Stomach (tissue), 9 donors: ENCODE results near the gene MOB3B. TPM values are rescaled to one million over a fixed set of nuclear protein-coding genes. Genes with fewer than 3 reads are reported as not detected.

Source experiments
- DNase-seq, 2 donors: peaks; one replicate each; pipeline versions ENCODE4 v3.0.0 to v3.0.0-alpha.2; 2013 to 2019
- H3K27ac ChIP-seq, 5 donors: fragments of 200-600 bp in 4 of 5; sonication (generic) in 4 of 5; one replicate each; pipeline ENCODE4 v1.5.1; 2013 to 2019; ENCODE audit warnings: mild to moderate bottlenecking in 1 of 5, moderate library complexity in 1 of 5
- H3K27me3 ChIP-seq, 3 donors: fragments of 200-600 bp; sonication (generic); one replicate each; pipeline ENCODE4 v1.5.1; 2017 to 2019; ENCODE audit warnings: mixed run types in 1 of 3
- H3K36me3 ChIP-seq, 4 donors: fragments of 200-600 bp; sonication (generic); 1 replicate in 3 of 4; 2 replicates in 1 of 4; pipeline ENCODE4 v1.5.1; 2016 to 2019
- H3K4me1 ChIP-seq, 4 donors: fragments of 200-600 bp; sonication (generic); one replicate each; pipeline ENCODE4 v1.5.1; 2016 to 2019
- H3K4me3 ChIP-seq, 4 donors: fragments of 200-600 bp; sonication (generic) in 3 of 4; one replicate each; pipeline ENCODE4 v1.5.1; 2016 to 2019; ENCODE audit warnings: mild to moderate bottlenecking in 1 of 4
- H3K9me3 ChIP-seq, 4 donors: fragments of 200-600 bp; sonication (generic); one replicate each; pipeline ENCODE4 v1.5.1; 2016 to 2019
- CTCF ChIP-seq, 7 experiments: fragments of 450-650 bp in 4 of 7; fragments of 200-600 bp in 3 of 7; sonication (generic) in 3 of 7; IDR thresholded peaks; one replicate each; pipeline ENCODE4 v1.5.1; 2016 to 2019; ENCODE audit warnings: antibody characterized with exemption in 7 of 7, control low read depth in 2 of 7, mild to moderate bottlenecking in 1 of 7
- EP300 ChIP-seq: sonication (generic); formaldehyde crosslinking; IDR thresholded peaks from one replicate; pipeline ENCODE4 v1.6.1; 2017; ENCODE audit warnings: antibody characterized with exemption
- POLR2A ChIP-seq, 4 donors: fragments of 450-650 bp; IDR thresholded peaks; one replicate each; pipeline ENCODE4 v1.6.1; 2016; ENCODE audit warnings: antibody characterized with exemption in 4 of 4, control low read depth in 2 of 4, mild to moderate bottlenecking in 1 of 4, moderate library complexity in 1 of 4
- POLR2AphosphoS5 ChIP-seq, 3 donors: sonication (generic); formaldehyde crosslinking; IDR thresholded peaks; one replicate each; pipeline ENCODE4 v1.6.1; 2016; ENCODE audit warnings: antibody characterized with exemption in 3 of 3
- WGBS, 5 donors: extraction: QIAGEN DNeasy Blood & Tissue Kit in 3 of 5; methylation state at CpG; one replicate each; pipeline versions ENCODE4 v1.1.5 to v1.1.7; 2013 to 2018; 5-methylcytosine and 5-hydroxymethylcytosine counted together
- intact Hi-C: fragments of 100-400 bp; cut with DNase I; formaldehyde crosslinking; loops from one replicate; pipeline ENCODE4 v1.15.1; 2023; ENCODE audit warnings: low total_unique reads
- polyA plus RNA-seq, 3 donors: library from polyadenylated mRNA; stranded (reverse); fragments of 200-250 nt; gene quantifications; one replicate each; pipeline ENCODE4 v1.2.3, GENCODE V29; 2013
- total RNA-seq, 5 donors: library from RNA; depleted of rRNA; stranded (reverse); fragments of >200 nt; gene quantifications; one replicate each; pipeline versions ENCODE4 v1.1.0 to v1.2.3, GENCODE V29; 2014 to 2016
- donor health status: healthy with polysubstance abuse.
- donor health status: Bipolar disorder and iron deficiency.
- donor health status: healthy.

The MOB3B gene
- total and polyA plus RNA-seq, 8 donors = 4.0 to 32.7 (median 9.7) TPM

DNA sequence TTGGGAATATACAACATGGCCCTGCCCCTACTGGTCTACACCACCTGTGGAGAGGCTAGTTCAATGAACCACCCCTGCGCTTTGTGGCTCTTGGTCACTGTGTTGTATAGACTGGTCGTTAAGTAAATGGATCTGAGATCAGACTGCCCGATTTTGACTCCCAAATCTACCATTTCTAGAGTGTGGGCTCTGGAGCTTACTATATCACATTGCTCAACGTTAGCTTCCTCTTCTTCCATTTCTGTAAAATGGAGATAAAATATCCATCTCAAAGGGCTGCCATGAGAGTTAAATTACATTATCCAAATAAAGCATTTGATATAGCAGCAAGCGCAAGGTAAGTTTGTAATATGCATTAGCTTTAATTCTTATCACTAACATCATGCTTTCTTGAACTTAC is 58.2 kb downstream of the MOB3B start:
- intact Hi-C loops = no loop called here
- Histone ChIP-seq H3K4me3 (no peak overlapping the region), H3K27ac (peak overlapping the region in 1 of 5 donors; percentile 72), H3K36me3 (no peaks in the 10 kb centered on the region), H3K27me3 (no peaks in the 10 kb centered on the region), H3K9me3 (no peaks in the 10 kb centered on the region), H3K4me1 (peaks cover 36 to 67% (median 49%) of the 10 kb centered on the region in 4 donors)
- TF ChIP-seq EP300 = no peak
- no peak for TF ChIP-seq POLR2AphosphoS5 (IDR thresholded peaks at IDR 0.05)
- no peak for TF ChIP-seq POLR2A (IDR thresholded peaks at IDR 0.05)
- no peak for TF ChIP-seq CTCF (IDR thresholded peaks at IDR 0.05)
- DNase-seq = no peak
- 88 to 92% (median 91%) methylated on average over 5 of the region's 5 CpGs for WGBS, 5 donors

DNA sequence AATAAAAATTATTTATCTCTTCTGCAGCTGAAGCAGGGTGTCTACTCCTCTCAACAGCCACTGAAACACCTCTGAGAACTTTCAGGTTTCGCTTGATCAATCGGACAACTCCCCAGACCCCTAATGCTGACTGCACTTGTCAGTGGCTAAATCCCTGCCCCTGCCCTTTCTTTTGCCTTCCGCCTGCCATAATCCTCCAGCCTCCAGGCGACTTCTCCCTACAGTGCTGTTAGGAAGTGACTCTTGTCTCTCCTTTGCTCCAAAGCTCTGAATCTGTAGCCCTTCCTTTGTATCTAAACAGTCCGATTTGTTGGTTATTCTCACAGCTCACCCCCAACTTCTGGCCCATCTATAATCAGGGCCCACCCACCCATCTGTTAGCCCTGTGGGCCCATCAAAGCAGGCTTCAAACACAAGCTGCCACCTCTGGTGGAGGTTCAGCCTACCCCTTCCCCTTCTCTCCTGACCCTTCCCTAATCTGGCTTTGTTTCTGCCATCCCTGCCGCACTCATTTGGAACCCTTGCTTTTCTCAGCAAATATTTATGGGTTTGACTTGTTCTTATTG is 59.2 kb downstream of the MOB3B start:
- H3K27me3 ChIP-seq = no peaks in the 10 kb centered on the region
- DNase-seq = no peak
- WGBS, 5 donors = 96 to 97% (median 96%) methylated on average over 6 of the region's 6 CpGs
- intact Hi-C loops = no loop called here
- no peaks in the 10 kb centered on the region for H3K9me3 ChIP-seq
- no peak overlapping the region for H3K4me3 ChIP-seq
- peak overlapping the region in 1 of 5 donors; percentile 10 for H3K27ac ChIP-seq
- TF ChIP-seq POLR2A (IDR thresholded peaks at IDR 0.05) = no peak
- TF ChIP-seq EP300 = no peak
- TF ChIP-seq CTCF (IDR thresholded peaks at IDR 0.05) = no peak
- TF ChIP-seq POLR2AphosphoS5 (IDR thresholded peaks at IDR 0.05) = no peak
- no peaks in the 10 kb centered on the region for H3K36me3 ChIP-seq
- peaks cover 36 to 74% (median 49%) of the 10 kb centered on the region in 4 donors for H3K4me1 ChIP-seq

- Histone ChIP-seq H3K27ac (no peak overlapping the region), H3K9me3 (no peaks in the 10 kb centered on the region), H3K4me1 (peaks cover 36 to 76% (median 49%) of the 10 kb centered on the region in 4 donors), H3K36me3 (no peaks in the 10 kb centered on the region), H3K27me3 (no peaks in the 10 kb centered on the region), H3K4me3 (no peak overlapping the region)
- TF ChIP-seq EP300 (no peak), POLR2A (IDR thresholded peaks at IDR 0.05) (no peak), CTCF (IDR thresholded peaks at IDR 0.05) (no peak), POLR2AphosphoS5 (IDR thresholded peaks at IDR 0.05) (no peak)
- 94 to 99% (median 97%) methylated on average over 3 of the region's 3 CpGs for whole genome bisulfite sequencing, 5 donors
- intact Hi-C loops = no loop called here
- DNase-seq = no peak
These were observed 60.1 kb downstream of the MOB3B start for GRCh38 chr9:27469550-27469949.

- Histone ChIP-seq H3K27me3 (no peaks in the 10 kb centered on the region), H3K36me3 (no peaks in the 10 kb centered on the region), H3K9me3 (no peaks in the 10 kb centered on the region), H3K27ac (no peak overlapping the region), H3K4me3 (no peak overlapping the region), H3K4me1 (peaks cover 32 to 66% (median 42%) of the 10 kb centered on the region in 4 donors)
- TF ChIP-seq EP300 (no peak), POLR2A (IDR thresholded peaks at IDR 0.05) (no peak), POLR2AphosphoS5 (IDR thresholded peaks at IDR 0.05) (no peak), CTCF (IDR thresholded peaks at IDR 0.05) (no peak)
- no peak for DNase-seq
- intact Hi-C loops = no loop called here
- 33 to 64% (median 56%) methylated on average over 5 of the region's 5 CpGs for WGBS, 5 donors
These were observed 61.0 kb downstream of the MOB3B start for GRCh38 chr9:27468462-27469110.
